D721Med (cell line): ENCODE measurements around the gene ATP6V0E2.
"Not testable (repeated sequence)": the region's sequence is repeated elsewhere in the genome, so short reads cannot be mapped to it uniquely, and the experiment has no call there.

ENCODE experiments used
- DNase-seq: peaks from one replicate; pipeline ENCODE4 v3.0.0; 2011; ENCODE audit warnings: low spot score; ENCODE audit not compliant: insufficient read length
- FAIRE-seq: peaks from 2 replicates; lab custom pipeline; 2011; peaks lifted over from hg19 to GRCh38; lab: Jason Lieb, UNC
- TF ChIP-seq, protein P1 (sequence below): IDR thresholded peaks from 2 replicates; pipeline ENCODE4 v1.5.1; 2012; ENCODE audit warnings: mild to moderate bottlenecking, control low read depth; ENCODE audit not compliant: insufficient read depth; ENCODE audit errors: missing control alignments

Gene ATP6V0E2

DNA sequence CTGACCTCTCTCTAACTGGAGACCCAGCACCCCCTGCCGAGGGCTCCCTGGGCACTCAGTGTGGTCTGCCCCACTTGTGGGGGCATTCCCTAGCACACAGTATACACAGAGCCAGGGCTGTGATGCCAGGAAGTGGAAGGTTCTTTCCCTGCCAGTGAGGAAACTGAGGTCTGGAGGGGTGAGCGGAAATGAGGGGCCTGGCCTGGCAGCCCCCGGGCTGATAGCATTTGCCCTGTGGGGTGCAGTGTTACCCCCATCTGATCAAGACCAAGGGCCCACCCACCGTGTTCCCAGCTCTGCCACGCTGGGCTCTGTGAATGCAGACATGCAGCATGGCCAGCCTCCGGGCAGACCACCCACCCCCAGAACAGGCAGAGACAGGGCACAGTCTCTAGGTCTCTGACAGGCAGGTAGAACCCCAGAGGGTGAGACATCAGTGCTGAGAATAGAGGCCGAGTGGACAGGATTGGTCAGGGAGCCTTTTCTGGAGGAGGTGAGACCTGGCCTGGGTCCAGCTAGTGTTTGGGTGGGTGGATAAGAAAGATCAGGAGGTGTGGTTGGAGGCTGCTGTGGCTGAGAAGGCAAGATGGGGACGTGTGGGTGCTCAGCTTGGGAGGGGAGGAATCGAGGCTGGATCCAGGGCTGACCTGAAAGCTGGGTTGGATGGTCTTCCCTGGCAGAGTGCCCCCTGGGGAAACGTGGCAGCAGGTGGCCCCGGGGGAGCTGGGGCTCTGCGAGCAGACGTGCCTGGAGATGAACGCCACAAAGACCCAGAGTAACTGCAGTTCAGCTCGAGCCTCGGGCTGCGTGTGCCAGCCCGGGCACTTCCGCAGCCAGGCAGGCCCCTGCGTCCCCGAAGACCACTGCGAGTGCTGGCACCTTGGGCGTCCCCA lies 46.4 kb upstream of the ATP6V0E2 start:
- FAIRE-seq, result no peak
- DNase-seq, result no peak
- TF ChIP-seq, protein P1, sequence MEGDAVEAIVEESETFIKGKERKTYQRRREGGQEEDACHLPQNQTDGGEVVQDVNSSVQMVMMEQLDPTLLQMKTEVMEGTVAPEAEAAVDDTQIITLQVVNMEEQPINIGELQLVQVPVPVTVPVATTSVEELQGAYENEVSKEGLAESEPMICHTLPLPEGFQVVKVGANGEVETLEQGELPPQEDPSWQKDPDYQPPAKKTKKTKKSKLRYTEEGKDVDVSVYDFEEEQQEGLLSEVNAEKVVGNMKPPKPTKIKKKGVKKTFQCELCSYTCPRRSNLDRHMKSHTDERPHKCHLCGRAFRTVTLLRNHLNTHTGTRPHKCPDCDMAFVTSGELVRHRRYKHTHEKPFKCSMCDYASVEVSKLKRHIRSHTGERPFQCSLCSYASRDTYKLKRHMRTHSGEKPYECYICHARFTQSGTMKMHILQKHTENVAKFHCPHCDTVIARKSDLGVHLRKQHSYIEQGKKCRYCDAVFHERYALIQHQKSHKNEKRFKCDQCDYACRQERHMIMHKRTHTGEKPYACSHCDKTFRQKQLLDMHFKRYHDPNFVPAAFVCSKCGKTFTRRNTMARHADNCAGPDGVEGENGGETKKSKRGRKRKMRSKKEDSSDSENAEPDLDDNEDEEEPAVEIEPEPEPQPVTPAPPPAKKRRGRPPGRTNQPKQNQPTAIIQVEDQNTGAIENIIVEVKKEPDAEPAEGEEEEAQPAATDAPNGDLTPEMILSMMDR, result no peak

DNA sequence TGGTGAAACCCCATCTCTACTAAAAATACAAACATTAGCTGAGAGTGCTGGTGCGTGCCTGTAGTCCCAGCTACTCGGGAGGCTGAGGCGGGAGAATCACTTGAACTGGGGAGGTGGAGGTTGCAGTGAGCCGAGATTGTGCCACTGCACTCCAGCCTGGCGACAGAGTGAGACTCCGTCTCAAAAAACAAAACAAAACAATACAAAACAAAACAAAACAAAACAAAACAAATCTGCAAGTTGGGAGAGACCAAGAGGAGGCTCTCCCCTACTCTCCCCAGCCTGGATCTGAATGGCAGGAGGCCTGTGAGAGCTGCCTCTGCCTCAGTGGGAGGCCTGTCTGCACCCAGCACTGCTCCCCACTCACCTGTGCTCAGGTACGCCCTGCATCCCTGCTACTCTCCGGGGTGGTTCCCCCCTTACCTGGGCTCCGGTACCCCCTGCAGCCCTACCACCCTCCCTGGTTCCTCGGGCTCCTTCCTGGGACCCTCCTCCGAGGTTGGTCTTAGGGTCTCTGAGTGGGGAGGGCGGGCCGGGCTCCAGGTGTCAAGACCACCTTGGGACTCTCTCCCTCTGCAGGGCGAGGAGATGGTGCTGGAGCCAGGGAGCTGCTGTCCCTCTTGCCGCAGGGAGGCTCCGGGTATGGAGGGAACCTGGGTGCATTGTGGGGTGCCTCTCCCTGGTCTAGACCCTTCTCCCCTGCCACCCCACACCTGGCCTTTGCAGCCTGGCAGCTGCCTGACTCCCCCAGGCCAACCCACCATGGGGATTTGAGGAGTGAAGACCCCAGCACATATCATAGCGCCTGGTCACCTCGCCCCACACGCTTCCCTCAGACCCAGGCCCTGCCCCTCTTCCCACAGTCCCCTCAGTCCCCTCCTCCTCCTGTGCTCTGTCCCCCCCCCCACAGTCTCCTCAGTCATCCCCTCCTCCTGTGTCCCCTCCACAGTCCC lies 45.1 kb upstream of the ATP6V0E2 start:
- FAIRE-seq (no peak), DNase-seq (no peak)
- TF ChIP-seq, protein P1, result no peak

DNA sequence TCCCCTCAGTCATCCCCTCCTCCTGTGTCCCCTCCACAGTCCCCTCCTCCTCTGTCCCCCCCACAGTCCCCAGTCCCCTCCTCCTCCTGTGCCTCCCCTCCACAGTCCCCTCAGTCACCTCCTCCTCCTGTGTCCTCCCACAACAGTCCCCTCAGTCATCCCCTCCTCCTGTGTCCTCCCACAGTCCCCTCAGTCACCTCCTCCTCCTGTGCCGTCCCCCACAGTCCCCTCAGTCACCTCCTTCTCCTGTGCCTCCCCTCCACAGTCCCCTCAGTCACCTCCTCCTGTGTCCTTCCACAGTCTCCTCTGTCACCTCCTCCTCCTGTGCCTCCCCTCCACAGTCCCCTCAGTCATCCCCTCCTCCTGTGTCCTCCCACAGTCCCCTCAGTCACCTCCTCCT lies 43.2 kb upstream of the ATP6V0E2 start:
- not testable (repeated sequence) for FAIRE-seq, DNase-seq

DNA sequence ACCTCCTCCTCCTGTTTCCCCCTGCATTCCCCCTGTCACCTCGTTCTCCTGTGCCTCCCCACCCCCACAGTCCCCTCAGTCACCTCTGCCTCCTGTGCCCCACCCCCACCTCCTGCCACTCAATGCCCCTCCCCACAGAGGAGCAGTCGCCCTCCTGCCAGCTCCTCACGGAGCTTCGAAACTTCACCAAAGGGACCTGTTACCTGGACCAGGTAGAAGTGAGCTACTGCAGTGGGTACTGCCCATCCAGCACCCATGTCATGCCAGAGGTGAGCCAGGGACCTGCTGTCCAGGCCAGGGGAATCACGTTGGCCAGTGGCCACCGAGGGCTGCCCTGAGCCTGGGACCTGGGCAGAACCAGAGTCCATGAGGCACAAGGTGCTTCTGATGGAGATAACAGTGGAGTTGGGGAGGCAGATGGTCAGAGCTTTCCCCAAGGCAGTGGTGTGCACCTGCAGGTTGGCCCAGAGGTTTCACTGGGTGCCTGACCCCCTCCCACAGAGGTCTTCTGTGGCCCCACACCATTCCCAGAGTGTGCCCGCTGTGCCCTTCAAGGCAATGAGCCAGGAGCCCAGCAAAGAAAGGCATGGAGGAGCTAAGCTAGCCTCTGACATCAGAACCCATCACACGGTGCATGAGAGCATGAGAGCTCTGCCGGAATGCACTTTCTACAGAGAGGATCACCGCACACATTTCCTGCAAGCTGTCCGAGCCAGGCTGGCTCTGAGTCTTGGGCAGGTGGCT lies 42.6 kb upstream of the ATP6V0E2 start:
- FAIRE-seq (no peak), DNase-seq (no peak)
- TF ChIP-seq, protein P1, result no peak

DNA sequence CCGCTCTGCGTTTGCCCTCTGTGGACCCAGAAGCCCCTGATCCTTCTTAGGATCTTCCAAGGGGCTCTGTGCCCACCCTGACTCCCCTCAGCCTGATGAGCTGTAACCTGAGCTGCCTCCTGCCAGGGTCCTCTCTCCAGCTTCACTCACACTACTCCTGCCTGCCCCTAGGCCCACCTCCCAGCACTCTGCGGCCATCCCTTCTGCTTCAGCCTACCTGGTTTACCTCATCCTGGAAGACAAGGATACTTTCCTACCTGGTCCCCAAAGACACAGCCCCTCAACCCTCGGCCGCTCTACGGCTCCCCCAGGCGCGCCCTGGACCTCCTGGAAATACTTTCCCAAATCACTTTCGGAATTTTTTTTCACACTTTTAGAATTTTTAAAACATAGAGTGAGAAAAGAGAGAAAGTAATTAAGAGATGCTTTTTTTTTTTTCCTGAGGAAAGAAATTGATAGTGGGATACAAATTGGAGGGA lies 42.0 kb upstream of the ATP6V0E2 start:
- TF ChIP-seq, protein P1, result no peak
- DNase-seq (no peak), FAIRE-seq (no peak)

DNA sequence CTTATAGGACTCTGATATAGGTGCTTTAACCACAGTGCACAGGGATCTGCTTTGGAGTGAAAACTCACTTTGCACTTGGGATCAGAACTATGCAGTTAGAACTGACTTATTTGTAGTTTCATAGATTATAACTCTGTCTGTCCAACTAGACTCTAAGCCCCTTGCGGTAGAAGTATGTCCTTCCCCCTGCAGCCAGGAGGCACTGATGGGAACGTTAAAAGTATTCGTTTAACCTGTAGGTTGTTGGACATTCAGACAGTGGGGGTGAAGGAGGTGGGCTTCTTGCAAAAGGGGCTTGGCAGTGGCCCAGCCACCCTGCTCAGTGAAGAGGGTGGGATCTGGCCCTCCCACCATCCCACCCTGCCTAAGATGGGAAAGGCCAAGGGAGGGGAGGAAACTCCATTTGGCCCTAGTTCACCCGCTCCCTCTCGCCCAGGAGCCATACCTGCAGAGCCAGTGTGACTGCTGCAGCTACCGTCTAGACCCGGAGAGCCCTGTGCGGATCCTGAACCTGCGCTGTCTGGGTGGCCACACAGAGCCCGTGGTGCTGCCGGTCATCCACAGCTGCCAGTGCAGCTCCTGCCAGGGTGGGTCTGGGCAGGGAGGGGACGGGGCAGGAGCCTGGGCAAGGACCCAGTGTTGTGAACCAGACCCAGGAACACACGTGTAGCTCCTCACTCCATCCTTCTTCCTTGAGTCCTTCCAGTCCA lies 41.3 kb upstream of the ATP6V0E2 start:
- DNase-seq (no peak), FAIRE-seq (no peak)
- TF ChIP-seq, protein P1, result no peak
